ENCODE measurements around the gene AGFG2.

DNA sequence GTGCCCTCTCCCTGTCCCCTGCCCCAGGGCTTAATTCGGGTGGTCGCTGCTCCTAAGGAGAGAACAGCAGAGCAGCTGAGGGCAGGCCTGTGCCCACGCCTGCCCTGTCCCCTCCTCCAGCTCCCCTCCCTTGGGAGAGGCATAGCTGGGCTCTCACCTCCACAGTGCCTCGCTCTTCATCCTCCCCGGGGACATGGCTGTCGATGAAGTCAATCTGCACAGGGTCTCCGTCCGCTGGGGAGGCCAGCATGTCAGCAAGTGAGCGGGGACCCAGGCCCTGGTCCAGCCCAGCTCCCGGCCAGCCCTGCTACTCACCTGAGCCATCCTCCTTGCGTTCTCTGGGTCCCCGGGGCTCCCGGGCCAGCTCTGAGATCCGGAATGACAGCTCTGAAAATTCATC lies 38.5 kb downstream of the AGFG2 start:
- TF ChIP-seq, protein P1, sequence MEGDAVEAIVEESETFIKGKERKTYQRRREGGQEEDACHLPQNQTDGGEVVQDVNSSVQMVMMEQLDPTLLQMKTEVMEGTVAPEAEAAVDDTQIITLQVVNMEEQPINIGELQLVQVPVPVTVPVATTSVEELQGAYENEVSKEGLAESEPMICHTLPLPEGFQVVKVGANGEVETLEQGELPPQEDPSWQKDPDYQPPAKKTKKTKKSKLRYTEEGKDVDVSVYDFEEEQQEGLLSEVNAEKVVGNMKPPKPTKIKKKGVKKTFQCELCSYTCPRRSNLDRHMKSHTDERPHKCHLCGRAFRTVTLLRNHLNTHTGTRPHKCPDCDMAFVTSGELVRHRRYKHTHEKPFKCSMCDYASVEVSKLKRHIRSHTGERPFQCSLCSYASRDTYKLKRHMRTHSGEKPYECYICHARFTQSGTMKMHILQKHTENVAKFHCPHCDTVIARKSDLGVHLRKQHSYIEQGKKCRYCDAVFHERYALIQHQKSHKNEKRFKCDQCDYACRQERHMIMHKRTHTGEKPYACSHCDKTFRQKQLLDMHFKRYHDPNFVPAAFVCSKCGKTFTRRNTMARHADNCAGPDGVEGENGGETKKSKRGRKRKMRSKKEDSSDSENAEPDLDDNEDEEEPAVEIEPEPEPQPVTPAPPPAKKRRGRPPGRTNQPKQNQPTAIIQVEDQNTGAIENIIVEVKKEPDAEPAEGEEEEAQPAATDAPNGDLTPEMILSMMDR (IDR thresholded peaks at IDR 0.05), result no peak
- TF ChIP-seq POLR2AphosphoS5 (IDR thresholded peaks at IDR 0.05), result no peak

Data from breast epithelium (tissue), 3 donors.